Esophagus muscularis mucosa (tissue), 4 donors: Measurements from ENCODE around the gene APOL4. TPM values are rescaled to one million over a fixed set of nuclear protein-coding genes. Genes with fewer than 3 reads are reported as not detected.
"Not testable (repeated sequence)": the region's sequence is repeated elsewhere in the genome, so short reads cannot be mapped to it uniquely, and the experiment has no call there.

ENCODE experiments used
- DNase-seq: peaks from one replicate; pipeline ENCODE4 v3.0.0-alpha.2; 2017; ENCODE audit errors: extremely low spot score
- H3K27ac ChIP-seq, 4 donors: fragments of 200-600 bp; sonication (generic); replicated peaks in 1 of 4; 1 replicate in 3 of 4; 2 replicates in 1 of 4; pipeline ENCODE4 v1.5.1; 2016 to 2019; ENCODE audit warnings: mild to moderate bottlenecking in 1 of 4
- H3K27me3 ChIP-seq, 4 donors: fragments of 200-600 bp; sonication (generic); one replicate each; pipeline versions ENCODE4 v1.5.1 to v1.6.0; 2016 to 2019
- H3K36me3 ChIP-seq, 4 donors: fragments of 200-600 bp; sonication (generic); one replicate each; pipeline ENCODE4 v1.5.1; 2016 to 2019
- H3K4me1 ChIP-seq, 4 donors: fragments of 200-600 bp; sonication (generic); one replicate each; pipeline ENCODE4 v1.5.1; 2016 to 2019
- H3K4me3 ChIP-seq, 4 donors: fragments of 200-600 bp; sonication (generic); 1 replicate in 2 of 4; 2 replicates in 2 of 4; pipeline ENCODE4 v1.5.1; 2016 to 2019; ENCODE audit warnings: mild to moderate bottlenecking in 4 of 4, moderate library complexity in 1 of 4
- H3K9me3 ChIP-seq, 4 donors: fragments of 200-600 bp; sonication (generic); 1 replicate in 3 of 4; 2 replicates in 1 of 4; pipeline ENCODE4 v1.5.1; 2016 to 2019
- CTCF ChIP-seq, 3 experiments: fragments of 200-600 bp in 2 of 3; fragments of 450-650 bp in 1 of 3; sonication (generic) in 2 of 3; IDR thresholded peaks; one replicate each; pipeline ENCODE4 v1.5.1; 2017 to 2019; ENCODE audit warnings: antibody characterized with exemption in 3 of 3, mild to moderate bottlenecking in 2 of 3, moderate library complexity in 1 of 3
- EP300 ChIP-seq: sonication (generic); formaldehyde crosslinking; IDR thresholded peaks from one replicate; pipeline ENCODE4 v1.6.1; 2017; ENCODE audit warnings: antibody characterized with exemption
- POLR2A ChIP-seq: fragments of 450-650 bp; IDR thresholded peaks from one replicate; pipeline ENCODE4 v1.6.1; 2017; ENCODE audit warnings: antibody characterized with exemption, moderate library complexity, mild to moderate bottlenecking, low read depth
- POLR2AphosphoS5 ChIP-seq, 2 donors: sonication (generic); formaldehyde crosslinking; IDR thresholded peaks; one replicate each; pipeline ENCODE4 v1.6.1; 2017; ENCODE audit warnings: antibody characterized with exemption in 2 of 2
- WGBS: methylation state at CpG from one replicate; pipeline ENCODE4 v1.1.5; 2018; 5-methylcytosine and 5-hydroxymethylcytosine counted together
- intact Hi-C: fragments of 100-400 bp; cut with DNase I; formaldehyde crosslinking; loops from one replicate; pipeline ENCODE4 v1.15.1; 2023
- total RNA-seq, 4 donors: library from RNA; depleted of rRNA; stranded (reverse); fragments of >200 nt; gene quantifications; one replicate each; pipeline versions ENCODE4 v1.1.0 to v1.2.1, GENCODE V29; 2016

The APOL4 gene
- total RNA-seq, 4 donors from 2014 or later: 0.19 to 24.7 (median 1.6) TPM

GRCh38 chr22:36156119-36156514, 45.5 kb downstream of the APOL4 start:
- H3K27ac ChIP-seq: peak overlapping the region; percentile 81 to 92 (median 88)
- no peak for DNase-seq
- no peaks in the 10 kb centered on the region for H3K9me3 ChIP-seq
- H3K27me3 ChIP-seq: no peaks in the 10 kb centered on the region
- intact Hi-C loops: no loop called here
- H3K4me1 ChIP-seq: peaks cover 60 to 86% (median 85%) of the 10 kb centered on the region in 4 donors
- TF ChIP-seq POLR2AphosphoS5 (IDR thresholded peaks at IDR 0.05) (no peak), POLR2A (no peak)
- 59% methylated on average over 8 of the region's 8 CpGs for WGBS
- H3K4me3 ChIP-seq: peak overlapping the region; percentile 46 to 57 (median 50)
- no peaks in the 10 kb centered on the region for H3K36me3 ChIP-seq

GRCh38 chr22:36155702-36156101, 45.9 kb downstream of the APOL4 start:
- TF ChIP-seq POLR2AphosphoS5 (IDR thresholded peaks at IDR 0.05): peak; percentile 80 to 87
- no peak for TF ChIP-seq CTCF (IDR thresholded peaks at IDR 0.05)
- no peak for TF ChIP-seq POLR2A
- peak; percentile 69 for TF ChIP-seq EP300
- WGBS: 58% methylated on average over 4 of the region's 7 CpGs
- intact Hi-C loops: no loop called here
- Histone ChIP-seq H3K9me3 (no peaks in the 10 kb centered on the region), H3K27me3 (no peaks in the 10 kb centered on the region), H3K4me3 (peak overlapping the region; percentile 46 to 57 (median 50)), H3K4me1 (peaks cover 60 to 86% (median 85%) of the 10 kb centered on the region in 4 donors), H3K36me3 (no peaks in the 10 kb centered on the region), H3K27ac (peak overlapping the region; percentile 81 to 92 (median 88))
- DNase-seq: peak; percentile 94

- no peak for DNase-seq
- Histone ChIP-seq H3K27ac (peak overlapping the region; percentile 81 to 92 (median 88)), H3K4me1 (peaks cover 73 to 87% (median 81%) of the 10 kb centered on the region in 4 donors), H3K9me3 (no peaks in the 10 kb centered on the region), H3K4me3 (no peak overlapping the region), H3K36me3 (peaks cover 0 to 5% (median 0%) of the 10 kb centered on the region in 4 donors), H3K27me3 (no peaks in the 10 kb centered on the region)
- TF ChIP-seq POLR2A (no peak), EP300 (no peak), POLR2AphosphoS5 (IDR thresholded peaks at IDR 0.05) (no peak), CTCF (IDR thresholded peaks at IDR 0.05) (no peak)
- intact Hi-C loops: no loop called here
- 88% methylated on average over 3 of the region's 3 CpGs for WGBS
Observed at GRCh38 chr22:36154423-36154945, 47.1 kb downstream of the APOL4 start.

- Histone ChIP-seq H3K27me3 (no peaks in the 10 kb centered on the region), H3K4me3 (no peak overlapping the region), H3K36me3 (peaks cover 0 to 12% (median 6%) of the 10 kb centered on the region in 4 donors), H3K9me3 (no peaks in the 10 kb centered on the region), H3K27ac (peak overlapping the region; percentile 81 to 92 (median 88)), H3K4me1 (peaks cover 70 to 85% (median 80%) of the 10 kb centered on the region in 4 donors)
- DNase-seq: no peak
- intact Hi-C loops: no loop called here
- WGBS: 86% methylated on average over 11 of the region's 12 CpGs
- TF ChIP-seq CTCF (IDR thresholded peaks at IDR 0.05) (no peak), EP300 (no peak), POLR2AphosphoS5 (IDR thresholded peaks at IDR 0.05) (no peak), POLR2A (no peak)
Observed at GRCh38 chr22:36153501-36154422, 47.8 kb downstream of the APOL4 start.

- H3K27me3 ChIP-seq, intact Hi-C loops, H3K9me3 ChIP-seq, H3K4me3 ChIP-seq, DNase-seq: not testable (repeated sequence)
- 95% methylated on average over 4 of the region's 4 CpGs for WGBS
- peak overlapping the region in 3 of 4 donors; percentile 58 to 92 (median 77) for H3K27ac ChIP-seq
- H3K36me3 ChIP-seq: peaks cover 0 to 21% (median 14%) of the 10 kb centered on the region in 4 donors
- peaks cover 69 to 83% (median 78%) of the 10 kb centered on the region in 4 donors for H3K4me1 ChIP-seq
Observed at GRCh38 chr22:36152821-36153220, 48.8 kb downstream of the APOL4 start.
